ENCODE measurements around the gene TFR2.

DNA sequence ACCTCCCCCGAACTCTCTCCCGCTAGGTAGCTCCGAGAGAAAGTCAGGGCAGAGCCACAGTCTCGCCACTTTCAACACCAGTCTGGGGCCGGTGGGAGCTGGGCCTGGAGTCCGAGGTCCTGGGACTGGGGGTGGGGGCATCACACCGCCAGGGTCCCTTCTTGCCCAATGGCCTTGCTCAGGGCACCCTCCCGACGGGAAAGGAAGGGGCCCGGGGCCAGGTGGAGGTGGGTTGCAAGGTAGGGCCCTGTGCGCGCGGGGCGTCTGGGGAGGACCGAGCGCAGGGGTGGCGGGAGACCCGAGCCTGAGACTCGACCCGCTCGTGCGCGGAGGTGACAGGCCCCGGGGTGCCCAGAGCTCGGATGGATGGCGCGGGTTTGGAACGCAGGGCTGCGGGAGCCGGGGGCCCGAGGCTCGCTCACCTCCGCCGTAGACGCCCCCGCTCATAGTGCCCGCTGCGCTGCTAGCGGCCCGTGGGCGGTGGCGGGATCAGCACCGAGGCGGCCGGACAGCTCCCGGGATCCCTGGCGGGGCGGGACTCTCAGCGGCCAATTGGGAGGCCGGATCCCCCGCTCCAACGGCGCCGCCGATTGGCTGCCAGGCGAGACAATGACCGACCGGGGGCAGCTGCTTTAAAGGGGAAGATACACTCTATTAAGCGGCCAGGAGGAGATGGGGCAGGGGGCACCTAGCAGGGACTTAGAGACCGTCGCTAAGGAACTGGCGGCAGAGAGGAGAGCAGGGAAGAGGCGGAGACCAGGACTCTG lies 14.7 kb upstream of the TFR2 start, which contains the start of gene ACTL6B:
- TF ChIP-seq, protein P1, sequence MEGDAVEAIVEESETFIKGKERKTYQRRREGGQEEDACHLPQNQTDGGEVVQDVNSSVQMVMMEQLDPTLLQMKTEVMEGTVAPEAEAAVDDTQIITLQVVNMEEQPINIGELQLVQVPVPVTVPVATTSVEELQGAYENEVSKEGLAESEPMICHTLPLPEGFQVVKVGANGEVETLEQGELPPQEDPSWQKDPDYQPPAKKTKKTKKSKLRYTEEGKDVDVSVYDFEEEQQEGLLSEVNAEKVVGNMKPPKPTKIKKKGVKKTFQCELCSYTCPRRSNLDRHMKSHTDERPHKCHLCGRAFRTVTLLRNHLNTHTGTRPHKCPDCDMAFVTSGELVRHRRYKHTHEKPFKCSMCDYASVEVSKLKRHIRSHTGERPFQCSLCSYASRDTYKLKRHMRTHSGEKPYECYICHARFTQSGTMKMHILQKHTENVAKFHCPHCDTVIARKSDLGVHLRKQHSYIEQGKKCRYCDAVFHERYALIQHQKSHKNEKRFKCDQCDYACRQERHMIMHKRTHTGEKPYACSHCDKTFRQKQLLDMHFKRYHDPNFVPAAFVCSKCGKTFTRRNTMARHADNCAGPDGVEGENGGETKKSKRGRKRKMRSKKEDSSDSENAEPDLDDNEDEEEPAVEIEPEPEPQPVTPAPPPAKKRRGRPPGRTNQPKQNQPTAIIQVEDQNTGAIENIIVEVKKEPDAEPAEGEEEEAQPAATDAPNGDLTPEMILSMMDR (conservative IDR thresholded peaks at IDR 0.05): no peak
- no peak for TF ChIP-seq ZFX (IDR thresholded peaks at IDR 0.05)

All from C4-2B (cell line).